Tibial nerve (tissue), 3 donors: ENCODE measurements around the gene FCGR3B.
"Not testable (repeated sequence)": the region's sequence is repeated elsewhere in the genome, so short reads cannot be mapped to it uniquely, and the experiment has no call there.

Source experiments
- CTCF ChIP-seq, 5 experiments: fragments of 200-600 bp in 3 of 5; fragments of 450-650 bp in 2 of 5; sonication (generic) in 3 of 5; IDR thresholded peaks; one replicate each; pipeline ENCODE4 v1.5.1; 2016 to 2019; ENCODE audit warnings: antibody characterized with exemption in 5 of 5, mild to moderate bottlenecking in 3 of 5, moderate library complexity in 2 of 5
- POLR2A ChIP-seq, 2 donors: fragments of 450-650 bp; IDR thresholded peaks; one replicate each; pipeline ENCODE4 v1.6.1; 2017; ENCODE audit warnings: antibody characterized with exemption in 2 of 2, mild to moderate bottlenecking in 2 of 2, moderate library complexity in 2 of 2

- not testable (repeated sequence) for TF ChIP-seq CTCF, POLR2A (IDR thresholded peaks at IDR 0.05)
These were observed 7.5 kb downstream of the FCGR3B start for GRCh38 chr1:161623401-161624051.
